KMS-11 (cell line): Measurements from ENCODE around the gene ATP4B.

Experiments used
- H2AFZ ChIP-seq: fragments of 200-600 bp; sonication (generic); 2 replicates; pipeline ENCODE4 v1.6.1; 2016; ENCODE audit warnings: antibody characterized with exemption, mixed run types, low read depth
- H3K27ac ChIP-seq: fragments of 200-600 bp; sonication (generic); 2 replicates; pipeline ENCODE4 v1.6.1; 2016; ENCODE audit warnings: mild to moderate bottlenecking, mixed run types
- H3K27me3 ChIP-seq: fragments of 200-600 bp; sonication (generic); 2 replicates; pipeline ENCODE4 v1.6.1; 2017; ENCODE audit warnings: mild to moderate bottlenecking, low read depth, mixed run types, moderate library complexity; ENCODE audit not compliant: insufficient read depth
- H3K36me3 ChIP-seq: fragments of 200-600 bp; sonication (generic); 2 replicates; pipeline ENCODE4 v1.6.1; 2017; ENCODE audit warnings: mild to moderate bottlenecking, mixed run types; ENCODE audit not compliant: insufficient read depth
- H3K4me1 ChIP-seq: fragments of 200-600 bp; sonication (generic); 2 replicates; pipeline ENCODE4 v1.6.1; 2016; ENCODE audit warnings: mild to moderate bottlenecking, low read depth, mixed run types; ENCODE audit not compliant: poor library complexity, severe bottlenecking
- H3K4me2 ChIP-seq: fragments of 200-600 bp; sonication (generic); 2 replicates; pipeline ENCODE4 v1.7.0; 2016; ENCODE audit warnings: mild to moderate bottlenecking, mixed run types
- H3K4me3 ChIP-seq: fragments of 200-600 bp; sonication (generic); IDR thresholded peaks from 2 replicates; pipeline ENCODE4 v1.6.1; 2017; ENCODE audit warnings: low read depth, low read length, mixed read lengths; ENCODE audit not compliant: insufficient read depth
- H3K79me2 ChIP-seq: fragments of 200-600 bp; sonication (generic); 2 replicates; pipeline ENCODE4 v1.6.1; 2016; ENCODE audit warnings: low read depth, mixed run types; ENCODE audit not compliant: insufficient read depth
- H3K9ac ChIP-seq: fragments of 200-600 bp; sonication (generic); 2 replicates; pipeline ENCODE4 v1.6.1; 2016; ENCODE audit warnings: mild to moderate bottlenecking, mixed run types
- H4K20me1 ChIP-seq: fragments of 200-600 bp; sonication (generic); 2 replicates; pipeline ENCODE4 v1.6.1; 2016; ENCODE audit warnings: mild to moderate bottlenecking, mixed run types; ENCODE audit not compliant: insufficient read depth
- CTCF ChIP-seq: fragments of 200-600 bp; sonication (generic); conservative IDR thresholded peaks from 2 replicates; pipeline ENCODE4 v1.6.1; 2017; ENCODE audit warnings: low read depth, mild to moderate bottlenecking, antibody characterized with exemption, low read length, moderate library complexity, mixed read lengths

The ATP4B gene

GRCh38 chr13:113654175-113654560 lies 3.8 kb downstream of the ATP4B start:
- Histone ChIP-seq H3K4me1 (no peaks in the 10 kb centered on the region), H3K79me2 (no peaks in the 10 kb centered on the region), H3K27ac (no peak overlapping the region), H3K9ac (no peak overlapping the region), H3K4me2 (no peak overlapping the region), H3K27me3 (no peaks in the 10 kb centered on the region), H4K20me1 (no peaks in the 10 kb centered on the region), H3K36me3 (no peaks in the 10 kb centered on the region), H2AFZ (no peak overlapping the region), H3K4me3 (no peak overlapping the region)
- TF ChIP-seq CTCF = no peak

GRCh38 chr13:113653264-113654174 lies 4.5 kb downstream of the ATP4B start:
- H3K27me3 ChIP-seq = no peaks in the 10 kb centered on the region
- H3K79me2 ChIP-seq = no peaks in the 10 kb centered on the region
- no peak overlapping the region for H3K27ac ChIP-seq
- TF ChIP-seq CTCF = no peak
- H3K9ac ChIP-seq = no peak overlapping the region
- no peak overlapping the region for H3K4me2 ChIP-seq
- no peaks in the 10 kb centered on the region for H3K36me3 ChIP-seq
- H2AFZ ChIP-seq = no peak overlapping the region
- H3K4me3 ChIP-seq = no peak overlapping the region
- H4K20me1 ChIP-seq = no peaks in the 10 kb centered on the region
- no peaks in the 10 kb centered on the region for H3K4me1 ChIP-seq

- Histone ChIP-seq H3K27ac (no peak overlapping the region), H3K4me2 (no peak overlapping the region), H4K20me1 (no peaks in the 10 kb centered on the region), H3K27me3 (no peaks in the 10 kb centered on the region), H3K36me3 (no peaks in the 10 kb centered on the region), H3K9ac (no peak overlapping the region), H3K79me2 (no peaks in the 10 kb centered on the region), H3K4me3 (no peak overlapping the region), H2AFZ (no peak overlapping the region), H3K4me1 (no peaks in the 10 kb centered on the region)
- no peak for TF ChIP-seq CTCF
Measured at GRCh38 chr13:113652404-113653263, 5.4 kb downstream of the ATP4B start.

- Histone ChIP-seq H3K4me1 (no peaks in the 10 kb centered on the region), H2AFZ (no peak overlapping the region), H3K9ac (no peak overlapping the region), H3K4me2 (no peak overlapping the region), H4K20me1 (no peaks in the 10 kb centered on the region), H3K27me3 (no peaks in the 10 kb centered on the region), H3K27ac (no peak overlapping the region), H3K4me3 (no peak overlapping the region), H3K36me3 (no peaks in the 10 kb centered on the region), H3K79me2 (no peaks in the 10 kb centered on the region)
- no peak for TF ChIP-seq CTCF
Measured at GRCh38 chr13:113651511-113652403, 6.2 kb downstream of the ATP4B start.
